Neural progenitor cell (in vitro differentiated cells): Measurements from ENCODE around the gene MRPL36.

Experiments used
- CTCF ChIP-seq: fragments of 200-600 bp; sonication (generic); IDR thresholded peaks from 2 replicates; pipeline ENCODE4 v1.5.1; 2017; ENCODE audit warnings: antibody characterized with exemption, mild to moderate bottlenecking
- EZH2phosphoT487 ChIP-seq: fragments of 200-600 bp; sonication (generic); IDR thresholded peaks from 2 replicates; pipeline ENCODE4 v1.6.1; 2017; ENCODE audit warnings: antibody characterized with exemption

GRCh38 chr5:1810581-1811101 is 11.0 kb upstream of the MRPL36 start:
- TF ChIP-seq EZH2phosphoT487 (no peak), CTCF (no peak)
